ENCODE measurements around the gene CDC14C.

Gene CDC14C

GRCh38 chr7:48976850-48977249 is 52.5 kb downstream of the CDC14C start:
- no peak for DNase-seq

Measured in OCI-M1 (cell line).